Measurements from ENCODE around the gene SLC38A9.
"Not testable (repeated sequence)": the region's sequence is repeated elsewhere in the genome, so short reads cannot be mapped to it uniquely, and the experiment has no call there.

SLC38A9 gene

GRCh38 chr5:55608595-55609349 is 103.4 kb downstream of the SLC38A9 start:
- no peak for DNase-seq

- not testable (repeated sequence) for DNase-seq
These were observed 104.8 kb downstream of the SLC38A9 start for GRCh38 chr5:55607309-55607708.

- DNase-seq = no peak
These were observed 107.5 kb downstream of the SLC38A9 start for GRCh38 chr5:55604611-55605067.

GRCh38 chr5:55603922-55604321 is 108.2 kb downstream of the SLC38A9 start:
- DNase-seq = no peak

- DNase-seq = no peak
These were observed 110.5 kb downstream of the SLC38A9 start for GRCh38 chr5:55601628-55602027.

- DNase-seq = peak; percentile 5
These were observed 110.9 kb downstream of the SLC38A9 start for GRCh38 chr5:55601204-55601618.

GRCh38 chr5:55600497-55601203 is 111.5 kb downstream of the SLC38A9 start:
- DNase-seq = peak; percentile 8

GRCh38 chr5:55600086-55600485 is 112.0 kb downstream of the SLC38A9 start:
- no peak for DNase-seq

GRCh38 chr5:55599148-55600050 is 112.7 kb downstream of the SLC38A9 start:
- no peak for DNase-seq

GRCh38 chr5:55597014-55597981 is 114.8 kb downstream of the SLC38A9 start:
- DNase-seq = no peak

- DNase-seq = no peak
These were observed 117.5 kb downstream of the SLC38A9 start for GRCh38 chr5:55594671-55595070.

GRCh38 chr5:55593115-55593472 is 119.0 kb downstream of the SLC38A9 start:
- peak; percentile 8 for DNase-seq

GRCh38 chr5:55592388-55593114 is 119.6 kb downstream of the SLC38A9 start:
- DNase-seq = no peak

GRCh38 chr5:55591686-55592085 is 120.4 kb downstream of the SLC38A9 start:
- DNase-seq = no peak

- DNase-seq = no peak
These were observed 126.9 kb downstream of the SLC38A9 start for GRCh38 chr5:55585206-55585610.

- no peak for DNase-seq
These were observed 127.5 kb downstream of the SLC38A9 start for GRCh38 chr5:55584398-55585205.

GRCh38 chr5:55583578-55583977 is 128.5 kb downstream of the SLC38A9 start:
- peak; percentile 34 for DNase-seq

- DNase-seq = no peak
These were observed 129.9 kb downstream of the SLC38A9 start for GRCh38 chr5:55582256-55582655.

GRCh38 chr5:55580042-55580441 is 132.1 kb downstream of the SLC38A9 start:
- no peak for DNase-seq

GRCh38 chr5:55578771-55579170 is 133.4 kb downstream of the SLC38A9 start:
- DNase-seq = no peak

Measured in NCI-H526 treated with DMSO at 0.1 percent for 48 hours (cell line).